Measurements from ENCODE around the gene SNAP29. TPM values are rescaled to one million over a fixed set of nuclear protein-coding genes. Genes with fewer than 3 reads are reported as not detected.

Gene SNAP29
- total and polyA plus RNA-seq, 2 donors (not counting 3 experiments of a cell fraction or from before 2014, with no cell fraction given) = 16.4 to 26.7 TPM

DNA sequence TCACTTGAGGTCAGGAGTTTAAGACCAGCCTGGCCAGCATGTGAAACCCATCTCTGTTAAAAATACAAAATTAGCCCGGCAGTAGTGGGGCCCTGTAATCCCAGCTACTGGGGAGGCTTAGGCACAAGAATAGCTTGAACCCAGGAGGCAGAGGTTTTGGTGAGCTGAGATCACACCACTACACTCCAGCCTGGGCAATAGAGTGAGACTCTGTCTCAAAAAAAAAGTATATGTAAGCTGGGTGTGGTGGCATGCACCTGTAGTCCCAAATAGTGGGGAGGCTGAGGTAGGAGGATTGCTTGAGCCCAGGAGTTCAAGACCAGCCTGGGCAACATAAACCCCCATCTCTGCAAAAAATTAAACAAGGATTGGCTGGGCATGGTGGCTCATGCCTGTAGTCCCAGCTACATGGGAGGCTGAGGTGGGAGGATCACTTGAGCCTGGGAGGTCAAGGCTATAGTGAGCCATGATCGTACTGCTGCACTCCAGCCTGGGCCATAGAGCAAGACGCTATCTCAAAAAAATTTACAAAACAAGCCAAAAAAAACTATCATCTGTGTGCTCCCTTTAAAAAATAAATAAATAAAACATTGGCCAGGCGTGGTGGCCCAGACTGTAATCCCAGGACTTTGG is 69.2 kb downstream of the SNAP29 start:
- no peak overlapping the region for H3K4me2 ChIP-seq (ENCODE audit: insufficient read depth, low read length)
- H3K36me3 ChIP-seq (ENCODE audit: control insufficient read depth in 2 of 2, extremely low read depth in 1 of 2, insufficient read depth in 2 of 2, low read length in 2 of 2) = no peaks in the 10 kb centered on the region
- H3K9ac ChIP-seq (replicated peaks; ENCODE audit: extremely low read depth, insufficient read depth, low read length) = no peak overlapping the region
- no TSS peak for BruUV-seq (replicated peaks)
- no peak for FAIRE-seq
- no peak overlapping the region for H3K27ac ChIP-seq (ENCODE audit: insufficient read depth, low read depth, low read length)
- peaks cover 96% of the 10 kb centered on the region for H3K79me2 ChIP-seq (ENCODE audit: control insufficient read depth, insufficient read depth, low read length)
- no peak overlapping the region for H2AFZ ChIP-seq (ENCODE audit: low read depth, low read length)
- dilution Hi-C loops (cut with MboI; ENCODE audit: extremely low pct_ligation_motif_present, low sequenced_read_pairs) = no loop called here
- CTCF ChIA-PET = interaction anchor here (0.9 kb wide), 1 partner anchor 12 kb away, joined by 3 read pairs; no protein-coding TSS in a partner anchor
- H3K9me3 ChIP-seq (replicated peaks; ENCODE audit: control insufficient read depth, insufficient read depth, low read length) = no peaks in the 10 kb centered on the region
- POLR2A ChIA-PET = no interaction called here
- no peaks in the 10 kb centered on the region for H3K9me1 ChIP-seq (replicated peaks; ENCODE audit: control insufficient read depth, extremely low read depth, insufficient read depth, low read length)
- intact Hi-C loops (cut with micrococcal nuclease) = no loop called here
- no peaks in the 10 kb centered on the region for H3K27me3 ChIP-seq (ENCODE audit: control insufficient read depth in 2 of 2, insufficient read depth in 2 of 2, low read length in 2 of 2)
- H3K4me1 ChIP-seq (ENCODE audit: control insufficient read depth, extremely low read depth, insufficient read depth, low read length) = no peaks in the 10 kb centered on the region
- peaks cover 17% of the 10 kb centered on the region for H4K20me1 ChIP-seq (replicated peaks; ENCODE audit: control insufficient read depth, extremely low read depth, insufficient read depth, low read length)
- no peak for DNase-seq (ENCODE audit: low read depth, low spot score)
- H3K4me3 ChIP-seq (replicated peaks in 1 of 3; ENCODE audit: insufficient read depth in 1 of 3, low read depth in 1 of 3, low read length in 3 of 3) = no peak overlapping the region
- TF ChIP-seq MYC (IDR thresholded peaks at IDR 0.05; ENCODE audit: low read depth, low read length) (no peak), JUN (IDR thresholded peaks at IDR 0.05; ENCODE audit: borderline replicate concordance, insufficient read depth, insufficient read length, low read depth) (no peak), POLR2A (IDR thresholded peaks at IDR 0.05; ENCODE audit: low read depth, low read length) (no peak), FOS (IDR thresholded peaks at IDR 0.05; ENCODE audit: borderline replicate concordance, insufficient read depth, low read length) (no peak), EZH2 (IDR thresholded peaks at IDR 0.05; ENCODE audit: borderline replicate concordance, low read depth, low read length, severe bottlenecking) (no peak), GATA2 (IDR thresholded peaks at IDR 0.05; ENCODE audit: insufficient read depth, insufficient read length, low read depth, low read length) (no peak), POLR2AphosphoS5 (IDR thresholded peaks at IDR 0.05; ENCODE audit: insufficient read depth, low read depth, low read length) (no peak)
- TF ChIP-seq, protein P1, sequence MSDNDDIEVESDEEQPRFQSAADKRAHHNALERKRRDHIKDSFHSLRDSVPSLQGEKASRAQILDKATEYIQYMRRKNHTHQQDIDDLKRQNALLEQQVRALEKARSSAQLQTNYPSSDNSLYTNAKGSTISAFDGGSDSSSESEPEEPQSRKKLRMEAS (IDR thresholded peaks at IDR 0.05; ENCODE audit: insufficient read depth, insufficient read length) = no peak
- TF ChIP-seq, protein P2, sequence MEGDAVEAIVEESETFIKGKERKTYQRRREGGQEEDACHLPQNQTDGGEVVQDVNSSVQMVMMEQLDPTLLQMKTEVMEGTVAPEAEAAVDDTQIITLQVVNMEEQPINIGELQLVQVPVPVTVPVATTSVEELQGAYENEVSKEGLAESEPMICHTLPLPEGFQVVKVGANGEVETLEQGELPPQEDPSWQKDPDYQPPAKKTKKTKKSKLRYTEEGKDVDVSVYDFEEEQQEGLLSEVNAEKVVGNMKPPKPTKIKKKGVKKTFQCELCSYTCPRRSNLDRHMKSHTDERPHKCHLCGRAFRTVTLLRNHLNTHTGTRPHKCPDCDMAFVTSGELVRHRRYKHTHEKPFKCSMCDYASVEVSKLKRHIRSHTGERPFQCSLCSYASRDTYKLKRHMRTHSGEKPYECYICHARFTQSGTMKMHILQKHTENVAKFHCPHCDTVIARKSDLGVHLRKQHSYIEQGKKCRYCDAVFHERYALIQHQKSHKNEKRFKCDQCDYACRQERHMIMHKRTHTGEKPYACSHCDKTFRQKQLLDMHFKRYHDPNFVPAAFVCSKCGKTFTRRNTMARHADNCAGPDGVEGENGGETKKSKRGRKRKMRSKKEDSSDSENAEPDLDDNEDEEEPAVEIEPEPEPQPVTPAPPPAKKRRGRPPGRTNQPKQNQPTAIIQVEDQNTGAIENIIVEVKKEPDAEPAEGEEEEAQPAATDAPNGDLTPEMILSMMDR (IDR thresholded peaks at IDR 0.05; ENCODE audit: extremely low read depth in 1 of 2, insufficient read depth in 1 of 2, low read depth in 1 of 2, low read length in 2 of 2) = no peak

All from endothelial cell of umbilical vein (primary cell).